ENCODE data around the gene LIPE.

The LIPE gene

GRCh38 chr19:42353341-42354015 lies 73.7 kb downstream of the LIPE start:
- DNase-seq (ENCODE audit: low spot score), result no peak

- DNase-seq (ENCODE audit: low spot score), result peak; percentile 91
Measured at GRCh38 chr19:42352301-42353259, 74.6 kb downstream of the LIPE start.
